GM12878 (cell line): Measurements from ENCODE around the gene PRKCD. TPM values are rescaled to one million over a fixed set of nuclear protein-coding genes. Genes with fewer than 3 reads are reported as not detected.

Experiments used
- CHD1 ChIP-seq: IDR thresholded peaks from 2 replicates; pipeline ENCODE4 v1.6.1; 2012; ENCODE audit warnings: low read depth, low read length, improper control_type of control experiment
- CHD2 ChIP-seq: IDR thresholded peaks from 2 replicates; pipeline ENCODE4 v1.6.1; 2011; ENCODE audit warnings: low read depth, low read length, improper control_type of control experiment, borderline replicate concordance
- CREM ChIP-seq: IDR thresholded peaks from 2 replicates; pipeline ENCODE4 v1.6.1; 2014; ENCODE audit warnings: antibody characterized with exemption, low read depth
- CUX1 ChIP-seq: IDR thresholded peaks from 2 replicates; pipeline ENCODE4 v1.6.1; 2012; ENCODE audit warnings: improper control_type of control experiment, low read depth, low read length; ENCODE audit not compliant: insufficient replicate concordance
- LARP7 ChIP-seq: fragments of 450-650 bp; IDR thresholded peaks from 2 replicates; pipeline ENCODE4 v1.6.1; 2017; ENCODE audit warnings: mild to moderate bottlenecking
- MEF2B ChIP-seq: fragments of 450-650 bp; IDR thresholded peaks from 2 replicates; pipeline ENCODE4 v1.6.1; 2018; ENCODE audit warnings: mild to moderate bottlenecking, moderate library complexity; ENCODE audit not compliant: partially characterized antibody, poor library complexity, severe bottlenecking
- NFXL1 ChIP-seq: fragments of 450-650 bp; IDR thresholded peaks from 2 replicates; pipeline ENCODE4 v1.6.1; 2017; ENCODE audit warnings: antibody characterized with exemption, mild to moderate bottlenecking, borderline replicate concordance
- NFYA ChIP-seq: IDR thresholded peaks from 2 replicates; pipeline ENCODE4 v1.6.1; 2011; ENCODE audit warnings: low read depth, mild to moderate bottlenecking, low read length, improper control_type of control experiment, borderline replicate concordance
- RAD51 ChIP-seq: fragments of 450-650 bp; IDR thresholded peaks from 2 replicates; pipeline ENCODE4 v1.6.1; 2016; ENCODE audit warnings: moderate library complexity, mild to moderate bottlenecking, inconsistent platforms
- RCOR1 ChIP-seq: conservative IDR thresholded peaks from 2 replicates; pipeline ENCODE4 v1.6.1; 2012; ENCODE audit warnings: low read depth, low read length, improper control_type of control experiment
- SMAD1 ChIP-seq: fragments of 450-650 bp; IDR thresholded peaks from 2 replicates; pipeline ENCODE4 v1.6.1; 2018; ENCODE audit warnings: mild to moderate bottlenecking, low read depth; ENCODE audit not compliant: partially characterized antibody
- STAT3 ChIP-seq: IDR thresholded peaks from 2 replicates; pipeline ENCODE4 v1.6.1; 2011; ENCODE audit warnings: low read depth, low read length, improper control_type of control experiment
- TCF7 ChIP-seq: IDR thresholded peaks from 2 replicates; pipeline ENCODE4 v1.6.1; 2014; ENCODE audit warnings: antibody characterized with exemption, borderline replicate concordance
- ZBTB40 ChIP-seq: fragments of 450-650 bp; IDR thresholded peaks from 2 replicates; pipeline ENCODE4 v1.6.1; 2016; ENCODE audit warnings: mild to moderate bottlenecking, moderate library complexity, borderline replicate concordance
- ZNF24 ChIP-seq: fragments of 450-650 bp; IDR thresholded peaks from 2 replicates; pipeline ENCODE4 v1.6.1; 2017; ENCODE audit warnings: antibody characterized with exemption, mild to moderate bottlenecking
- polyA plus RNA-seq, 11 experiments: library from polyadenylated mRNA; depleted of rRNA in 4 of 11; unstranded in 6 of 11; stranded (reverse) in 5 of 11; fragments of >200 nt; fragmentation: Nextera tagmentation in 4 of 11; fragmentation: Illumina TruSeq in 1 of 11; extraction: Ambion mirVana in 4 of 11; extraction: Trizol in 1 of 11; gene quantifications; 1 replicate in 1 of 11; 2 replicates in 10 of 11; pipeline versions ENCODE4 v1.2.1 to v1.2.3, GENCODE V29; 2011 to 2016; ENCODE audit warnings: inconsistent platforms in 2 of 11, missing spikeins in 2 of 11, low read depth in 1 of 11
- total RNA-seq, 4 experiments: library from RNA; depleted of rRNA in 3 of 4; stranded (reverse); fragments of >200 nt in 3 of 4; fragmentation: Illumina TruSeq in 1 of 4; extraction: Trizol in 1 of 4; gene quantifications; 2 replicates each; pipeline versions ENCODE4 v1.2.1 to v1.2.3, GENCODE V29; 2013 to 2021
- TF ChIP-seq, protein P1 (sequence below): IDR thresholded peaks from 2 replicates; pipeline ENCODE4 v1.6.1; 2011; ENCODE audit warnings: borderline replicate concordance, low read depth, mild to moderate bottlenecking, moderate library complexity, low read length; ENCODE audit not compliant: insufficient read depth, poor library complexity, severe bottlenecking
- TF ChIP-seq, protein P2 (sequence below): IDR thresholded peaks from 2 replicates; pipeline ENCODE4 v1.6.1; 2012; ENCODE audit warnings: low read depth, low read length, improper control_type of control experiment

The PRKCD gene
- total and polyA plus RNA-seq, 10 of the 15 experiments (the other 5 are each of a cell fraction or from before 2014, with no cell fraction given): 10.0 to 114 (median 42.4) TPM

- TF ChIP-seq ZBTB40: no peak
- no peak for TF ChIP-seq CHD1
- no peak for TF ChIP-seq CUX1
- TF ChIP-seq CHD2: no peak
- TF ChIP-seq STAT3: no peak
- TF ChIP-seq NFYA: no peak
- TF ChIP-seq MEF2B: peak; percentile 77
- peak; percentile 97 for TF ChIP-seq ZNF24
- no peak for TF ChIP-seq RCOR1
- no peak for TF ChIP-seq NFXL1
- no peak for TF ChIP-seq CREM
- TF ChIP-seq, protein P1, sequence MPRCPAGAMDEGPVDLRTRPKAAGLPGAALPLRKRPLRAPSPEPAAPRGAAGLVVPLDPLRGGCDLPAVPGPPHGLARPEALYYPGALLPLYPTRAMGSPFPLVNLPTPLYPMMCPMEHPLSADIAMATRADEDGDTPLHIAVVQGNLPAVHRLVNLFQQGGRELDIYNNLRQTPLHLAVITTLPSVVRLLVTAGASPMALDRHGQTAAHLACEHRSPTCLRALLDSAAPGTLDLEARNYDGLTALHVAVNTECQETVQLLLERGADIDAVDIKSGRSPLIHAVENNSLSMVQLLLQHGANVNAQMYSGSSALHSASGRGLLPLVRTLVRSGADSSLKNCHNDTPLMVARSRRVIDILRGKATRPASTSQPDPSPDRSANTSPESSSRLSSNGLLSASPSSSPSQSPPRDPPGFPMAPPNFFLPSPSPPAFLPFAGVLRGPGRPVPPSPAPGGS: peak; percentile 85
- no peak; the same call in 1 of the 2 replicates for TF ChIP-seq LARP7
- TF ChIP-seq TCF7: no peak
- TF ChIP-seq SMAD1: no peak
- peak; percentile 74; the same call in 1 of the 2 replicates for TF ChIP-seq RAD51
- TF ChIP-seq, protein P2, sequence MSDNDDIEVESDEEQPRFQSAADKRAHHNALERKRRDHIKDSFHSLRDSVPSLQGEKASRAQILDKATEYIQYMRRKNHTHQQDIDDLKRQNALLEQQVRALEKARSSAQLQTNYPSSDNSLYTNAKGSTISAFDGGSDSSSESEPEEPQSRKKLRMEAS: no peak
Measured at GRCh38 chr3:53140847-53141845, 19.9 kb upstream of the PRKCD start (continued).
